Fibroblast of skin of left quadriceps (primary cell): ENCODE results near the gene KCNN3.

ENCODE experiments used
- DNase-seq, 2 experiments: peaks; one replicate each; pipeline ENCODE4 v3.0.0-alpha.2; 2013; ENCODE audit warnings: low read depth in 2 of 2

The KCNN3 gene

DNA sequence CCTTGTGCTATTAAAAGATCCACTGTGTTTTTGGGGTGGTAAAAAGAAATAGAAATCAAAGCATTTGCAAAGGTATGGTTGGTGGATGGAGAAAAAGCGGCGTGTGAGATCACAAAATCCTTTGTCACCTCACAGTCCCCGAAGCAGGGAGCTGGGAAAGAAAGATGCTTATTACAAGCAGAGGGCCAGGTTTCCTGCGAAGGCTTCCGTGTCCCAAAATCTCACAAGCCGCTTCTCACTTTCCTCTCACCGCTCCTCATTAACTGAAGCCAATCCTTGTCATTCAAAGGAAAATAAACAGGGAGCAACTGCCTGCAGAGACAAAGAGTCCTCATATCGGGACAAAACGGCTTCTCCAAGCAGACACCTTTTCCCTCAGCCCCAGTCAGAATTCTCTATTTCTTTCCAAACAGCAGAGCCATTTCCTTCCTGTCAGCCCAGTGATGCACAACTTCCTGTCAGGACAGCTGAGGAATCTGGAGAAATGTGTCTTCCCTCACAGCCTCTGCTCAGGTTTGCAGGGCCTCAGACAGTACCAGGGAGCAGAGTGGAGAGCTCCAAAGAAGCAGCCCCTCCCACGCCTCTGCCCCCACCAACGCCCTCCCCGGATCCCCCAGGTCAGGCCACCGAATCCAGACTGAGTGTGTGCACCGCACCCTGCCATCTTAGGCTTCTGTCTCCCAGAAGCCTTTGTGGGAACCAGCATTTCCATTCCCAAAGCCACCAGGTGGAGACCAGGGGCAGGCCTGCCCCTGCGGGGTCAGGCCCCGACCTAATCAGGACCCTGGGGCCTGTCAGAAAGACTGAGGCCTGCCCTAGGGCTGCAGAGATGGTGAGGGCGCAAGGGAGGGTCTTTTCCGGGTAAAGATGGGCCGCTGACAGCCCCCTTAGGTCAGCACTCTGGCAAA is 29.6 kb downstream of the KCNN3 start:
- DNase-seq: peak in 1 of 2 experiments; percentile 24

- DNase-seq: no peak
Observed at GRCh38 chr1:154839691-154840090, 30.4 kb downstream of the KCNN3 start.

- DNase-seq: no peak
Observed at GRCh38 chr1:154838988-154839387, 31.1 kb downstream of the KCNN3 start.

GRCh38 chr1:154838461-154838860 is 31.6 kb downstream of the KCNN3 start:
- no peak for DNase-seq

- no peak for DNase-seq
Observed at GRCh38 chr1:154837672-154838171, 32.4 kb downstream of the KCNN3 start.

DNA sequence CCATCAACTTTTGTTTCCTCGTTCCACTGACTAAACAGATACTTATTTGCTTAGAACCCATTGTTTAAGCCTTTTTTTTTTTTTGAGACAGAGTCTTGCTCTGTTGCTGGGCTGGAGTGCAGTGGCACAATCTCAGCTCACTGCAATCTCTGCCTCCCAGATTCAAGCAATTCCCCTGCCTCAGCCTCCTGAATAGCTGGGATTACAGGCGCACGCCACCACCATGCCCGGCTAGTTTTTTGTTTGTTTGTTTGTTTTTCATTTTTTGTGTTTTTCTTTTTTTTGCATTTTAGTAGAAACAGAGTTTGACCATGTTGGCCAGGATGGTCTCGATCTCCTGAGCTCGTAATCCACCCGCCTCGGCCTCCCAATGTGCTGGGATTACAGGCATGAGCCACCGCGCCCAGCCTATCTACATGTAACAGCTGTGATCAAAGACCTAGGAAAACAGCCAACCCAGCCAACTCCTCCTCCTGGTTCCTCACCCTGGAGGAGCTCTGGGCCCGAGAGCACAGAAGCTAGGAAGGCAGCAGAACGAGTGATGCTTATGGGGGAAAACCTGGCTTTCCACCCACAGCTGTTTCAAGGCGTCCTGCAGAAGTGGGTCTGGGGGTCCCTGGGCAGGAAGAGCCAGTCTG is 32.9 kb downstream of the KCNN3 start:
- DNase-seq: no peak

DNA sequence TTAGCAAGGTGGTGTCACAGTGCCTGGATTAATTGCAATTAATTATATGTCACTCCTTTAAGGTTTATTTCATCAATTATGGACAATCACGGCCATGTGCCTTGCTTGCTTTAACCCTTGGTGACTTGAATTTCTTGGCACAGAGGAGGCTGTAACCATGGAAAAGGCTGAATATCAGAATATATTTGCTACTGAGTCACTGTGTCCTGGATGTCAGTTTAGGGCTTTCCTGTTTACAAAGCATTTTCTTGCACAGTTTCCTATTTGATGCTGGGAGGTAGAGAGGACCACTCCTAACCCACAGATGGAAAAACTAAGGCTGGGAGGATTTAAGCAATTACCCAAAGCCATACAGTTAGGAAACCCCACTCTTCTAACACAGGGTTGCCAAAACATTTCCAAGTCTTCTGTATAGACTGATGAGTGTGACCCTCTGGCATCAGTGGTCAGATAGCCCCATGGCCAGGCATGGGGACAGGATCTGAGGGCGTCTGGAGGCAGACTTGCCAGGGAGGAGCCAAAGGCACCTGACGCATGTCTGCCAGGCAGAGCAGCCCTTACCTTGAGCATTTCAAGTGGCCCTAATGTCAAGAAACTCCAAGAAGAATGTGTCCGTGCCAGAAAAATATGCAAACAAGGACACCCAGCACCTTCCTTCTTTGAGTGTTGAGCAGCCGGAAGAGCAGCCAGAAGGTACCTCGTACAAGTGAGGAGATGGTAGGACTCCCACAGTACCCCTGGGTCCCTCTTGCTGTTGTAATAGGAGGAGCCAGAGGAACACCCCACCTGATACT is 34.4 kb downstream of the KCNN3 start:
- DNase-seq: no peak

DNA sequence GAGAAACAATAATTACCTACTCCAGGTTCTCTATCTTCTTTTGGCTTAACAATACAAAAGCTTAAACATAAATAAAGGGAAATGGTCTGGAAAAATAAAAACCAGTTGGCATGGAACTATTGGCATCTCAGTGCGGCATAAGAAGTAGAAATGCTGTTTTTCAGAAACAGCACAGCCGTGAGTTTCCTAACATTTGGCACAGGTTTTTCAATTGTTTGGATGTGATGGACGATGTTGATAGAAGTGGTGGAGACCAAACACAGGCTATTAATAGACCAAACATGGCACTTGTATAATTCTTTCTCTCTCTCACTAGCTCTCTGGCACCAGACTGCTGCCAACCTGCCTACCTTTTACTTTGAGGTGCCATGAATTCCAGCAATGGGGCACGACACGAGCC is 36.2 kb downstream of the KCNN3 start:
- no peak for DNase-seq

DNA sequence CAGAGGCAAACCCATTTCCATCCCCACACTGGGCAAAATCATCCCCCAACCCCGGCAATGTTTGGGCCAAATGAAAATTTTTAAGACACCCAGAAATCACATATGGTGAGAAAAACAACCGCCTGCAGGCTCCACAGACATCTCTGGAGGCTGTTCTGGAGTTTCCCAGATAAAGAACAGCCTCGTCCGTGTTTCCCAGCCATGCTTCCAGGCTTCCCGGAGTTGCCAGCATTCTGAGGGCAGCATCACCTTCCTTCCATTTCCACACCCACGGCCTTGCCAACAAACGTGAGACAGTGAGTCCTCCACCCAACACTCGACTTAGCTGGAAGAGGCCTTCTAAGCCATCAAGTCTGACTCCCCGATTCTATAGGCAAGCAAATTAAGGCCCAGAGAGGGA is 36.9 kb downstream of the KCNN3 start:
- DNase-seq: no peak

- DNase-seq: no peak
Observed at GRCh38 chr1:154832384-154832783, 37.7 kb downstream of the KCNN3 start.

GRCh38 chr1:154831462-154831861 is 38.6 kb downstream of the KCNN3 start:
- no peak for DNase-seq

GRCh38 chr1:154829062-154829461 is 41.0 kb downstream of the KCNN3 start:
- DNase-seq: no peak

GRCh38 chr1:154824179-154825000 is 45.7 kb downstream of the KCNN3 start:
- no peak for DNase-seq

DNA sequence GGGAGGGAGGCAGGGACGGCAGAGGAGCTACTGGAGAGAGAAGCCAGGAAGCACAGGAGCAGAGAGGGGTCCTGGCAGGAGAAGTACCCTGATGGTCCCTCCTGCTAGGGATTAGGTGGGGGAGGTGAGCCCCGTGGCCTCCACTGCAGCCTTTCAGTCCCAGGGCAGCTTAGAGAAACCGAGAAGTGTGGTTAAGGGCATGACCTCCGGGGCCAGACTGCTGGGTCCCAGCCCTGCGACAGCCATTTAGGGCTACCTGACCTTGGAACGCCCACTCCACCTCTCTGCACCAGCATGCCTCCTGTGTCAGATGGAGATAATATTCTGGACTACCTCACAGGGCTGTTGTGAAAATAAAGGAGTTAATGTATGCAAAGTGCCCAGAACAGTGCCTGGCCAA is 47.4 kb downstream of the KCNN3 start:
- DNase-seq: no peak

DNA sequence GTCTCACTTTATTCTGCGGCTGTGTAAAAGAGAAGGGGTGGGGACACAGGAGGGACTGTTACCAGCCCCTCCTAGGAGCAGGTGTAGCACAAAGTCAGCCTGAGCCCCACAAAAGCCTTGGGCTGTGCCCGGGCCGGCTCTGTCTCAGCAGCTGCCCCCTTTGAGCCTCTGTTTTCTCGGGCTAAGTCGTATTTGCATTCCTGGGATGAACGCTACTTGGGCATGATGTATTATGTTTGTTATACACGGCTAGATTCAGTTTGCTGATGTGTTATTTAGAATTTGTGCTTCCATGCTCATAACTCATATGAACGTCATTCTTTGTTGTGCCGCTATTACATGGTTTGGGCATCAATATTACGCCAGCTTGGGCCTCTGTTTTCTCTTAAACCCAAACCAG is 47.8 kb downstream of the KCNN3 start:
- no peak for DNase-seq

- DNase-seq: no peak
Observed at GRCh38 chr1:154821083-154821482, 49.0 kb downstream of the KCNN3 start.

DNA sequence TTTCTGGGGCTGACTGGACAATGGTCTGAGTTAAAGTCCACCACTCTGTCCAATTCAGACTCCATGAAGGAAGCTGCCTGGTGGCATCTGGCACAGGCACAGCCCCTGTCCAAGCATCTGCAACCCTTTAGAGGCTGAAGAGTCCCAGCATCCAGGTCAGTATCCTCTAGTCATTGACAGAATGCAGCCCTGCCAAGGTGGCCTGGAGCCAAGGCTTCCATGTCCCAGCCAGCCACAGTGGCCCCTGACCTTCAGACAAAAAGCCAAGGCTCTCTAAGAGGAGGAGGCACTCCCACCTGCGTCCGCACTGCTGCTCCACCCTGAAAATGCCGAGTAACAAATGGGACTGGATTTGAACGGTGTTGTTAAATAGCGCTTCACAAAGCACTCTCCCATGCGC is 49.4 kb downstream of the KCNN3 start:
- DNase-seq: no peak

- DNase-seq: no peak
Observed at GRCh38 chr1:154819628-154820590, 50.2 kb downstream of the KCNN3 start.

- DNase-seq: no peak
Observed at GRCh38 chr1:154818911-154819310, 51.2 kb downstream of the KCNN3 start.

DNA sequence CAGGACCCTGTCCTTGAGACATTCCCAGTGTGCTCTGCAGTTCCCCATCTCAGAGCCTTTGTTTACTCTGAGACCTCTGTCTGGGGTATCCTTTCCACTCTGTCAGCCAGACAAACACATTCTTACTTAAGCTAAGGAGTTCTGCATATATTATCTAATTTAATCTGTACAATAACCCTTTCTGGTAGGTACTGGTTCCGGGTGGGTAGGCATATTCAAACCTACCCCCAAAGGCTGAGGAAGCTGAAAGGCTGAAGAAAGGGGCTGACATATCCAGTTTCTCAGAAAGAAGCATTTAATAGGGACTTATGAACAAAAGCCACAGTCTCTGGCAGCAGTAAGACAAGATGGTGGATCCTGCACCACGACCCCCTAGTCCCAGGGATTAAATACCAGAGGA is 53.1 kb downstream of the KCNN3 start:
- DNase-seq: no peak
